GM19193 (cell line): ENCODE results near the gene HDAC7.

Experiments used
- POLR2A ChIP-seq: IDR thresholded peaks from 4 replicates; pipeline ENCODE4 v1.6.1; 2011; ENCODE audit not compliant: insufficient read depth, insufficient read length; ENCODE audit errors: extremely low read depth

The HDAC7 gene

DNA sequence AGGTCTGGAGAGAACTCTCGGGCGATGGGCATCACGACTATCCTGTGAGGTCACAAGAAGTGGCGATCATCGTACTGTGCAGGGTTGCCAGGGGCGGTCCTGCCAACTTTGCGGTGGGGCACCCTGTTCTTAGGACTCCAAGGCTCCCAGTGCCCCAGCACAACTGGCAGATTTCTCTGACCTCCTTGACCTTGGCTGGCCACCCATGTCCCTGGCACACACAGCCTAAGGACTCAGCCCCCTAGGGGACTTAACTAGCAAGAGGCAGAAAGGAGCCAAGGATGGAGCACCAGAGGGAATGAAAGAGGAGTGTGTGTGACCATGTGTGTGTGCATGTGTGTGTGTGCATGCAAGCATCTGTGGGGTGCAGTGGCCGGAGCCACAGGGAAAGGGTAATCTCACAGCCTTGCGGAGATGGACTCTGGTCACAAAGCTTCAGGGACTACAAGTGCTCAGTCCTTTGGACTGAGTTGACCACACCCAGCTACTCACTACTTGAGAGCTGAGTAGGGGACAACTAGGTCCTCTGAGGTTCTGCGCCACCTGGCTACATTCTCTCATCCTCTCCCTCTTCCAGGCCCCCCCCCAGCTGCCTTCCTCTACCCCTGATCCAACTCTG, 32.9 kb downstream of the HDAC7 start:
- TF ChIP-seq POLR2A = no peak

DNA sequence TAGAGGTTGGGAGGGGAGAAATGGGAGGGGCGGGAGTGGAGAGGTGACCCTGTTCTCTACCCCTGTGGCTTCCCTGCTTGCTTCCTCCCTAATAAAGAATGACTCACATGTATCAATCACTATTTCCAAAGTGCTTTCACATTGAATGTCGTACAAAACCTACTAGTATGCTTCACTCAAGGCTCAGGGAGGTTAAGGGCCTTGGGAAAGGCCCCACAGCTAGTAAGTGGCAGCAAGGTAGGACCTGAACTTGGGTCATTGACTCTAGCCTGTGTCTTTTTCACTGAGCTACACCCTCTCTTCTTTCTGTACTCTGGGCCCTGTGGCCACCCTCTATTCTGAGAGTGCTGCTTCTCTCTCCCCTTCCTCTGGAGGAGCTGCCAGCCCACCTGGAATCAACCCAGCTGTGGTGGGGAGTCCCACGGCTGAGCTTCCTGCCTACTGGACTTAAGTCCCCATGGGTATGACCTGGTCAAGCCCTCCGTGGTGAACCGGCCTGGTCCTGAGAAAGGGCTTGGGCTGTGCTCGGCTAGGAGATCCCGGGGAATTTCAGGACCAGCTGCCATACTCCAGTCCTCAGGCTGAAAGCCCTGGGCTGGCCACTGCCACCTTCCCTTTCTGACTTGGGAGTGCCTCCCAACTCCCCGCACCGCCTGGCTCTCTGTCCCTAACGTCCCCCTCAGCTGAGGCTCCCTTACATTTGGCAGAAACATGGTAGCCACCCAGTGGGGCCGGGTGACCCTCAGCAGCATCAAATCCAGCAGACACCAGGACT, 33.6 kb downstream of the HDAC7 start:
- TF ChIP-seq POLR2A = no peak

DNA sequence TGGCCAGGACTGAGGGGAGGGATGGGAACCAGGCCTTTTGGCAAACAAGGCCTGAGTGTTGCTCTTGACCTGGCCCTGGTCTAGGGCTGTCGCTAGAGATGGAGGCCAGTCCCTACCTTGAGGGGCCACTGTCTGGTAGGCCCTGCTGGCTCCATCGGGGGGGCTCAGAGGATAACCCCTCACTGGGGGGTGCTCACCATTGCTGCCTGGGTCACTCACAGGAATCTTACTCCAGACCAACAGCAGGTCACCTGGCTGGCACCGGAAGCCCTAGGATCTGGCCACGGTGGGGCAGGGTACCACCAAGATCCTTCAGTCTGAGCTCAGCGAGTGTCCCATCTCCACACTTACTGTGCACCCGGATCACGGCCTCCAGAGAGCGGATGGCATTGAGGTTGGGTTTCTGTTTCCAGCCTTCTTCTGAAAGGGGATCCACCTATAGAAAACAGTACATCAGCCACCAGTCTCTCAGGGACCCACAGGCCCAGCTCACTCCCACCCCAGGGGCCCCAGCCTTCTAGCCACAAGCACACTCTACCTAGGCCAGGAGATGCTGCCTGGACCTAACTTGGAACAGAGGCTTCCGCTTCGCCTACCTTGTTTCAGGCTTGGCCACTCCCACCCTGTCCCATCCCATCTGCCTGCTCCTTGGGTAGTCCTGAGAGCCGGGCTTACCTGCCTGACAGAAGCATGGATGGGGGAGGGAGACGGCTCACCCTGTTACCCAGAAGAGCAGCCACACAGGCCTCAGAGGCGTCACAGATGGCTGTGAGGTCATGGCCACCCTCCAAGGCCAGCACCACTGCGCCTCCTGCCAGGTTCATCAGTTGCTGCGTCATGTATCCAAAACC, 34.4 kb downstream of the HDAC7 start:
- TF ChIP-seq POLR2A = no peak

DNA sequence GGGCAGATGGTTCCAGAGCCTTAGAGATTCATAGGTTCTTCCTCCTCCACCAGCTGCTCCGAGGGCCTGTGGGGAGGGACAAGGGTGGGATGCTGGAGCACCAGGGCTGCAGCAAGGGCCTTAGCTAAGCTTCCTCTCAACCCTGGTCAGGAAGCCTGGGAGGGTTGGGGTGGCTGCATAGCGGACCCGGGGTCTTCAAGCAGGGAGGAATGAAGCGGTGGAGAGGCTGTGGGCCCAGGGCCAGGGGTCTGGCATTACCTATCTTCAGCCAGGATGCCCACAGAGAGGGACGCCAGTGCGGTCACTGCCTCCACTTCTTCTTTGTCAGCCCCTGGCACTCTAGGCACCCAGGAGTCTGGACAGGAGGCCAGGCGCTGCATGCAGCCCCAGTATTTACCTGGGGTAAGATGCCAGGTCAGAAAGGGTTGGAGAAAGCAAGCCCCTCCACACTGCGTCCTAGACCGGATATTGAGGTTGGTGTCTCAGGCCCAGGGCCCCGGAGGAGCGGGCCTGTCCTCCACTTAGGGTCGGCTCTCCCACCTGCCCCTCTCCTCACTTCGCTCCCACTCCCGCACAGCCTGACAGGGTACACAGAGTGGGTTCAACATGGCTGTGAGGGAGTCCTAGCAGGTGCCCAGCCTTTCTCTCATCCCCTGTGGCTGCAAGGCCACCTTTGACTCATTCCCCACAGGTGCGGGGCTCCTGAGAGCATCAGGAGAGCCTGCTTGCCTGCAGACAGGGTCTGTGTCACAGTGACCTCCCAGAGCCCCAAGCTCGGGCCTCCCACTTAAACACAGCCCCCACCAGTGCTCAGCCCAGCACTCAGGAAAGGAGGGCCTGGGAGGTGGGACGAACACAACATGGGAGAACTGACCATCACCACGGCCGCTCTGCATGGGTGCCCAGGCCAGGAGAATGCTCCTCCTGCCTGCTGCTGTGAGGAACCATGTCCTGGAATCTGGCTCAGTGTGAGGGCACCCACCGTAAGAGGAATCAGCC, 35.6 kb downstream of the HDAC7 start:
- no peak for TF ChIP-seq POLR2A

GRCh38 chr12:47783024-47783755, 36.5 kb downstream of the HDAC7 start:
- TF ChIP-seq POLR2A = no peak

- TF ChIP-seq POLR2A = no peak
Observed at GRCh38 chr12:47782372-47782770, 37.3 kb downstream of the HDAC7 start.

DNA sequence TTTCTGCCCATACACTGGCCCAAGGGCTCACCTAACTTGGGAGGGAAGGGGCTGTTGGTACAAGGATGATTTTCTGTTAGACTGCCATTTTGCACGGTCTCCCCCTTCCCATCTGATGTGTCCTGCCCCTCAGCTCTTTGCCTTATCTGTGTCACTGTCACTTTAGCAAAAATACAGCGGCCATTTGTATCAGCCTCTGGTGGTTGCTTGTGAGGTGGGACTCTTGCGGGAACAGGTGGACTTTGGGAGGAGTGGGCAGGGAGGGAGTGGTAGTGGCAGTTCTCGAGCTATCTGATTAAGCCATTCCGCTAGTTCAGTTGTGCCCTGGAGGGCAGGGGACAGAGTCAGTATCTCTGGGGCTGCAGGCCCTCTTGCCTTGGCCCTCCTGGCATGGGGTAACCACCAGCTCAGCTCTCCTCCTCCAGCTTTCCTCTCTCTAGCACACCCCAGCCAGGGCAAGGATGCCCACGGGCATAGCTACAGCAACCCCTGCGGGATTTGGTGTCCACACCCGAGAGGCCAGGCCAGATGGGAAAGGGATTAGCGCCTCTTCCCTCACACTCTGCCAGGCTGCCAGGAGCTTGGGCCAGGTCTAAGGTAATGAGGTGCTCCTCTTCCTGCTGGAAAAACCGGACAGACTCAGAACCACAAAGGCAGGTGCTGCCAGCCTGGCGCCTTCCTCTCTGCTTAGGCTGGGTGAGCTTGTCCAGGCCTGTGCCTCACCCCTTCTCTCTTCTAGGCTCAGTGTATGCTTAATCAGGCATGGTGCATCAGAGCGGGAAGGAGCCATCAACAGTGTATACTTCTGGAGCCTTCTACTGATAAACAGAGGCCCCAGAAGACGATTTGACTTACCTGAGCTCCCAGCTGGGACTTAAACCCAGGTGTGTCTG, 38.0 kb downstream of the HDAC7 start:
- TF ChIP-seq POLR2A = no peak

DNA sequence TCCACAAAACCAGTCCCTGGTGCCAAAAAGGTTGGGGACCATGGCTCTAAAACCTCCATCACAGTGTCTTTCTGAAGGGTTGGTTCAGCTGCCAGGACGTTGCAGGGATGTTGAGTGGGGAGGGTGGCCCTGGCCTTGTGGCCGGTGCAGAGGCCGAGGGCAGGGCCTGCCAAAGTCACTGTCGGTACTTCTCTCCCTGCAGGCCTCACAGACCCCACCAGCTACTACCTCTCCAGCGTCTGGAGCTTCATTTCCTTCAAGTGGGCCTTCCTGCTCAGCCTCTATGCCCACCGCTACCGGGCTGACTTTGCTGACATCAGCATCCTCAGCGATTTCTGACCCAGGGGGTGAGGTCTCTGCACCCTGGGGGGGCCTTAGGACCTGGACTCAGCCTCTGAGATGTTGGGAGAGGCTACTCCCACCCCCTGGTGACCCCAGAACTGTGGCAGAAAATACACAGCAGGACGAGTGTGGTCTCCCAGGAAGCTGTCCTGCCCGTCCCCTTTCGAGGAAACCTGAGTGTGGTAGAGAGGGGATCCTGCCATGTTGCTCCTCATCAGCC, 39.7 kb downstream of the HDAC7 start:
- TF ChIP-seq POLR2A = no peak

GRCh38 chr12:47779301-47779942, 40.3 kb downstream of the HDAC7 start:
- no peak for TF ChIP-seq POLR2A

DNA sequence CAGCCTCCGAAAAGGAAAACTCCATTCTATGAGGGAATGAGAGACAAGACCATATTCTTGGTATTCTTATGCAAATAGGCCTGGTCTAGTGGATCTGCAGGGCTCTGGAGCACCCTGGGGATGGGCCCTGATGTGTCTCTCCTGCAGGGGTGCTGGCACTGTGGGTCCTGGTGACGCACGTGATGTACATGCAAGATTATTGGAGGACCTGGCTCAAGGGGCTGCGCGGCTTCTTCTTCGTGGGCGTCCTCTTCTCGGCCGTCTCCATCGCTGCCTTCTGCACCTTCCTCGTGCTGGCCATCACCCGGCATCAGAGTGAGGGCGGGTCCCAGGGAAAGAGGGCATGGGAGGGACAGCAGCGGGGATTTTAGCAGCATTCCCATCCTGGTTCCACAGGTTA, 40.8 kb downstream of the HDAC7 start:
- no peak for TF ChIP-seq POLR2A

DNA sequence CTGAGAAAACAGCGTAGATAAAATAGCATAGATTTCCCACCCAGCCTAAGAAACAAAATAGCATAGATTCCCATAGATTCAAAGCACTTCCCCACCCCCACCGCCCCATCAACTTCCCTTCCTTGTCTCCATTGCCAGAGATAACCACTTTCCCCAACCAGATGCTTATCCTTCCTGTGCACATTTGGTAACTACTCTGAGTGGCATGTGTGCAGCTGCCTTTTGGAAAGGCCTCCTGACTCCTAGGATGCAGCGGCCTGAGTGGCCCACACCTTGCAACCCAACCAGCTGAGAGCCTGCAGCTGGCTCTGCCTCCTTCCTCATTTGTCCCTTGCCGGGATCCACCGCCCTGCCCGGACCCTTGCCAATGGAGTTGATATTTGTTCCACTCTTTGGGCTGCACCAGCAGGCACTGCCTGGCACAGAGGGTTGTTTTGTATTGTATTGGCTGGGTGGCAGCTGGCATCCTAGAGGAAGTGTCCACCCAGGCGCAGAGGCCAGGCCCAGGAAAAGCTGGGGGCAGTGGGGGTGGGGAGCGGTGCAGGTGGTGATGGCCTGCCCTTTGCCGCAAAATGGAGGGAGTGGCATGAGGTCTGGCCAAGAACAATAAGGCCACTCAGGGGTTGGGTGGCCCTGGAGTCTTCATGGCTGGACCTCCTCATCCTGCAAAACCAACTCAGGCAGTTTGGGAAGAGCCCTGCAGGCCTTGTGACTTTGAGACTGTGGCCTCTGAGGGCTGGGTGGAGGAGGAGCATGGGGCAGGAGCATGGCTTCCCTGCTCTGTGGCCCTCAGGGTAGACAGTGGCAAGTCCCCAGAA, 41.8 kb downstream of the HDAC7 start:
- TF ChIP-seq POLR2A = no peak

DNA sequence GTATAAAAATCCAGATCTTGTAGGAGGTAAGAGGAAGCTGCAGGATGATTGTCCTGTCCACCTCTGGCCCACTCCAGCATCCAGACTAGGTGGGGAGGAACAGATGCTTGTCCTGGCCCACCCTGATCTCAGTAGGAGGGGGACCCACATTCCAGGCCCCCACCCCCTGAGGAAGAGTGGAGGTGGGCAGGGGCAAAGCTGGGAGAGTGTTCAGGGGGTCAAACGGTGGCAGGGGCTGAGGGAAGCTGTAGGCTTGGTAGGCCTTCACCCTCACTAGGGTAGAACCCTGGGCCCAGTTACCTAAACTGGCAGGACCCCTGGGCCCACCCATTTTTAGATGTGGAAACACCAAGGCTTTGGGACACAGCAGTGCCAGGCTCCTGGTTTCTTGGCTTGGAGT, 42.6 kb downstream of the HDAC7 start:
- no peak for TF ChIP-seq POLR2A
